HG03064 (cell line): ENCODE measurements around the gene TRIP10.
"Not testable (repeated sequence)": the region's sequence is repeated elsewhere in the genome, so short reads cannot be mapped to it uniquely, and the experiment has no call there.

Experiments
- ATAC-seq: cut with Tn5 transposase; IDR thresholded peaks from one replicate; pipeline ENCODE4 v1.9.1; 2021; ENCODE audit warnings: low read depth; ENCODE audit not compliant: unreplicated experiment

The TRIP10 gene

GRCh38 chr19:6739390-6739882, at the start of gene TRIP10:
TRIP10 (plus strand) TSS chr19:6739680; CDS start chr19:6739762, 82 bp downstream.
- no peak for ATAC-seq

GRCh38 chr19:6690160-6690885, 49.2 kb upstream of the TRIP10 start:
- ATAC-seq, result no peak

- ATAC-seq, result no peak
These were observed 48.1 kb upstream of the TRIP10 start for GRCh38 chr19:6691342-6691741.

GRCh38 chr19:6692027-6692426, 47.5 kb upstream of the TRIP10 start:
- ATAC-seq, result no peak

GRCh38 chr19:6693056-6693471, 46.4 kb upstream of the TRIP10 start:
- ATAC-seq, result no peak

GRCh38 chr19:6693681-6694080, 45.8 kb upstream of the TRIP10 start:
- no peak for ATAC-seq

- ATAC-seq, result no peak
These were observed 45.2 kb upstream of the TRIP10 start for GRCh38 chr19:6694147-6694815.

GRCh38 chr19:6696239-6696820, 43.1 kb upstream of the TRIP10 start:
- ATAC-seq, result no peak

GRCh38 chr19:6697291-6697690, 42.2 kb upstream of the TRIP10 start:
- no peak for ATAC-seq

- ATAC-seq, result no peak
These were observed 39.5 kb upstream of the TRIP10 start for GRCh38 chr19:6699935-6700334.

GRCh38 chr19:6700586-6701316, 38.7 kb upstream of the TRIP10 start:
- ATAC-seq, result no peak

GRCh38 chr19:6705931-6706632, 33.4 kb upstream of the TRIP10 start:
- ATAC-seq, result no peak

- no peak for ATAC-seq
These were observed 32.9 kb upstream of the TRIP10 start for GRCh38 chr19:6706633-6706958.

- ATAC-seq, result no peak
These were observed 32.3 kb upstream of the TRIP10 start for GRCh38 chr19:6707011-6707657.

GRCh38 chr19:6707658-6708018, 31.8 kb upstream of the TRIP10 start:
- ATAC-seq, result no peak

GRCh38 chr19:6708346-6708745, 31.1 kb upstream of the TRIP10 start:
- ATAC-seq, result no peak

GRCh38 chr19:6708913-6709312, 30.6 kb upstream of the TRIP10 start:
- not testable (repeated sequence) for ATAC-seq

- no peak for ATAC-seq
These were observed 29.9 kb upstream of the TRIP10 start for GRCh38 chr19:6709549-6709948.

- ATAC-seq, result no peak
These were observed 29.0 kb upstream of the TRIP10 start for GRCh38 chr19:6710273-6711077.

- no peak for ATAC-seq
These were observed 28.5 kb upstream of the TRIP10 start for GRCh38 chr19:6711078-6711361.
